Adrenal gland (tissue), 5 donors: Measurements from ENCODE around the gene CEP135.

Source experiments
- POLR2A ChIP-seq, 2 donors: fragments of 450-650 bp; IDR thresholded peaks; one replicate each; pipeline ENCODE4 v1.6.1; 2017; ENCODE audit warnings: antibody characterized with exemption in 2 of 2, mild to moderate bottlenecking in 2 of 2, moderate library complexity in 1 of 2
- TF ChIP-seq, protein P1 (sequence below), 6 experiments: fragments of 450-650 bp in 4 of 6; fragments of 200-600 bp in 2 of 6; sonication (generic) in 1 of 6; IDR thresholded peaks; 1 replicate in 5 of 6; 2 replicates in 1 of 6; pipeline versions ENCODE4 v1.5.1 to v1.8.0; 2016 to 2021; ENCODE audit warnings: antibody characterized with exemption in 6 of 6, mild to moderate bottlenecking in 2 of 6, moderate library complexity in 1 of 6
- donor health status: DM: no; HTN: no; CAD: no.

GRCh38 chr4:56026596-56026995, 77.9 kb downstream of the CEP135 start:
- TF ChIP-seq POLR2A (IDR thresholded peaks at IDR 0.05): no peak
- TF ChIP-seq, protein P1, sequence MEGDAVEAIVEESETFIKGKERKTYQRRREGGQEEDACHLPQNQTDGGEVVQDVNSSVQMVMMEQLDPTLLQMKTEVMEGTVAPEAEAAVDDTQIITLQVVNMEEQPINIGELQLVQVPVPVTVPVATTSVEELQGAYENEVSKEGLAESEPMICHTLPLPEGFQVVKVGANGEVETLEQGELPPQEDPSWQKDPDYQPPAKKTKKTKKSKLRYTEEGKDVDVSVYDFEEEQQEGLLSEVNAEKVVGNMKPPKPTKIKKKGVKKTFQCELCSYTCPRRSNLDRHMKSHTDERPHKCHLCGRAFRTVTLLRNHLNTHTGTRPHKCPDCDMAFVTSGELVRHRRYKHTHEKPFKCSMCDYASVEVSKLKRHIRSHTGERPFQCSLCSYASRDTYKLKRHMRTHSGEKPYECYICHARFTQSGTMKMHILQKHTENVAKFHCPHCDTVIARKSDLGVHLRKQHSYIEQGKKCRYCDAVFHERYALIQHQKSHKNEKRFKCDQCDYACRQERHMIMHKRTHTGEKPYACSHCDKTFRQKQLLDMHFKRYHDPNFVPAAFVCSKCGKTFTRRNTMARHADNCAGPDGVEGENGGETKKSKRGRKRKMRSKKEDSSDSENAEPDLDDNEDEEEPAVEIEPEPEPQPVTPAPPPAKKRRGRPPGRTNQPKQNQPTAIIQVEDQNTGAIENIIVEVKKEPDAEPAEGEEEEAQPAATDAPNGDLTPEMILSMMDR (IDR thresholded peaks at IDR 0.05): no peak
